ENCODE results near the gene CNR2. TPM values are rescaled to one million over a fixed set of nuclear protein-coding genes. Genes with fewer than 3 reads are reported as not detected.
"Not testable (repeated sequence)": the region's sequence is repeated elsewhere in the genome, so short reads cannot be mapped to it uniquely, and the experiment has no call there.

Gene CNR2
- total RNA-seq (not detected), polyA plus RNA-seq (1 to 10 TPM in 1 of 3 donors, under 1 TPM in 1, not detected in 1; 0.23 to 4.2 TPM)

DNA sequence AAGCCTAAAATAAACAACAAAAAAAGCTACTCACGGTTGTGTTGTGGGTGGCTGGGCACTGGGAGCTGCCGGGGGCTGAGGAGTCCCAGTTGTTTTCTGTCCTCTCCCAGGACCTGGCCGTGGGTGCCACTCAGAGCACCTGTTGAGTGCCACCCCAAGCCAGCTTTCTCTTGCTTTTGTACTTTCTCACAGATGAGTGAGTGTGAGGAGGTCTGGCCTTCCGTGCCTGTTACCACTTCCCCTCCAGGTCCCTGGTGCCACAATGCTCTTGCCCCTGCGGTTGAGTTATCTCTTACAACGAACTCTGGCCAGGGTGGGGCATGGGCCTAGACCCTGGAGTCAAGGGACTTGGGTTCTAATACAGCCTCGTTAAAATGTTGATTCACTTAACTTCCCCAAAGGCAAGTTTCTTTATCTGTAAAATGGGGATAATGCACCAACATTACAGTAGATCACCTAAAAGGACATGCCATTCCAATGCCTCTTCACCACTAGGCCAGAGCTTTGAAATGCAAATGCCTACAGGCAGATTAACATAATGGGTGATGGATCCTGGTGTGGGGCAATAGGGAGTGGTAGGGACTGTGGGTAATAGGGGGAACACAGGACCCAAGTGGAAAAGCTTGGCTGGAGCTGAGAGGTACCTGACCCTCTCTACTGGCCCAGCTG is at the start of gene CNR2:
TSS of gene CNR2 (minus strand) at position 151 of the 669 bp plus-strand sequence. CDS start 37,745 bp downstream, outside the sequence.
- no peak within 1 kb of the TSS for H3K27ac ChIP-seq
- 19 to 29% methylated on average over 7 of the region's 7 CpGs for WGBS, 2 donors
- TF ChIP-seq POLR2A (IDR thresholded peaks at IDR 0.05) (no peak), EP300 (IDR thresholded peaks at IDR 0.05) (no peak), POLR2AphosphoS5 (IDR thresholded peaks at IDR 0.05) (no peak)
- TF ChIP-seq, protein P1, sequence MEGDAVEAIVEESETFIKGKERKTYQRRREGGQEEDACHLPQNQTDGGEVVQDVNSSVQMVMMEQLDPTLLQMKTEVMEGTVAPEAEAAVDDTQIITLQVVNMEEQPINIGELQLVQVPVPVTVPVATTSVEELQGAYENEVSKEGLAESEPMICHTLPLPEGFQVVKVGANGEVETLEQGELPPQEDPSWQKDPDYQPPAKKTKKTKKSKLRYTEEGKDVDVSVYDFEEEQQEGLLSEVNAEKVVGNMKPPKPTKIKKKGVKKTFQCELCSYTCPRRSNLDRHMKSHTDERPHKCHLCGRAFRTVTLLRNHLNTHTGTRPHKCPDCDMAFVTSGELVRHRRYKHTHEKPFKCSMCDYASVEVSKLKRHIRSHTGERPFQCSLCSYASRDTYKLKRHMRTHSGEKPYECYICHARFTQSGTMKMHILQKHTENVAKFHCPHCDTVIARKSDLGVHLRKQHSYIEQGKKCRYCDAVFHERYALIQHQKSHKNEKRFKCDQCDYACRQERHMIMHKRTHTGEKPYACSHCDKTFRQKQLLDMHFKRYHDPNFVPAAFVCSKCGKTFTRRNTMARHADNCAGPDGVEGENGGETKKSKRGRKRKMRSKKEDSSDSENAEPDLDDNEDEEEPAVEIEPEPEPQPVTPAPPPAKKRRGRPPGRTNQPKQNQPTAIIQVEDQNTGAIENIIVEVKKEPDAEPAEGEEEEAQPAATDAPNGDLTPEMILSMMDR (IDR thresholded peaks at IDR 0.05) = no peak
- DNase-seq = no peak
- intact Hi-C loops (cut with DNase I) = no loop called here
- H3K4me3 ChIP-seq = no peak within 1 kb of the TSS
- H3K27me3 ChIP-seq = peaks cover 0 to 13% (median 0%) of the 10 kb centered on the region in 3 donors
- H3K4me1 ChIP-seq = peaks cover 0 to 6% (median 0%) of the 10 kb centered on the region in 4 donors
- H3K9me3 ChIP-seq = no peaks in the 10 kb centered on the region
- no peaks in the 10 kb centered on the region for H3K36me3 ChIP-seq

DNA sequence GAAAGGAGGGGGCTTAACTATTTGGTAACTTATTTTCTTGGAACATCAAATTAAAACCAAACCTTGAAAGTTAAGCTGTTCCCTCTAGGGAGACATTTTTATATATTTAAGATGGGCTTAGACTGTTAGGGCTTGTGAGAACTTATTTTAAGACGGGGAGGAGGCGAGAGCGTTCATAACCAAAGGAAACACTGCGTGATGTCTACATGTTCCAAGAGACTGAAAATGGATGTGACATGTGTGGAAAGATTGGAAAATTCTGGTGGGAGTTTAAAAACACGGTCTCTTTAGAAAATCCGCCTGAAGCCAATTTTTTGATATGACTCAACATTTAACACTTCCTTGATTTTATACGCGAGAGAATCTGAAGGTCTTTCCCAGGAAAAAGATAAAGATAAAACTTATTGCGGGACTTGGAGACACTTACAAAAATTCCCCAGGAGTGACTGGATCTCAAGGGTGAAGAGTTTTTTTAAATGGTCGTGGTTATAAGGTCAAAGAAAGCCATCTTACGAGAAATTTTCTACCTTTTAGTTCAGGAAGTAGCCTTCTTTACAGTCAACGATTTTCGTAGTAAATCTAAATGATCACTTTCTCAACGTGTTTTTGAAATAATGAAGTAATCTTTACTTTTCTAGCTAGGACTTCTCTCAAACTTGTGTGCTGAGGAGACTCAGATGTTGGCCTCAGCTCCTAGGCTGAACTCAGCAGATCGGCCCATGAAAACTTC is 47.3 kb upstream of the CNR2 start:
- Histone ChIP-seq H3K27me3 (no peaks in the 10 kb centered on the region), H3K36me3 (peaks cover 0 to 22% (median 0%) of the 10 kb centered on the region in 4 donors), H3K9me3 (no peaks in the 10 kb centered on the region), H3K27ac (peak overlapping the region; percentile 98 to 100 (median 98)), H3K4me1 (peaks cover 0 to 53% (median 39%) of the 10 kb centered on the region in 4 donors), H3K4me3 (peak overlapping the region; percentile 72 to 89 (median 84))
- intact Hi-C loops (cut with DNase I) = no loop called here
- TF ChIP-seq POLR2A (IDR thresholded peaks at IDR 0.05) (no peak), POLR2AphosphoS5 (IDR thresholded peaks at IDR 0.05) (no peak), EP300 (IDR thresholded peaks at IDR 0.05) (no peak)
- TF ChIP-seq, protein P1 (IDR thresholded peaks at IDR 0.05) = no peak
- no peak for DNase-seq
- WGBS, 2 donors = 0% methylated on average over 15 of the region's 15 CpGs

DNA sequence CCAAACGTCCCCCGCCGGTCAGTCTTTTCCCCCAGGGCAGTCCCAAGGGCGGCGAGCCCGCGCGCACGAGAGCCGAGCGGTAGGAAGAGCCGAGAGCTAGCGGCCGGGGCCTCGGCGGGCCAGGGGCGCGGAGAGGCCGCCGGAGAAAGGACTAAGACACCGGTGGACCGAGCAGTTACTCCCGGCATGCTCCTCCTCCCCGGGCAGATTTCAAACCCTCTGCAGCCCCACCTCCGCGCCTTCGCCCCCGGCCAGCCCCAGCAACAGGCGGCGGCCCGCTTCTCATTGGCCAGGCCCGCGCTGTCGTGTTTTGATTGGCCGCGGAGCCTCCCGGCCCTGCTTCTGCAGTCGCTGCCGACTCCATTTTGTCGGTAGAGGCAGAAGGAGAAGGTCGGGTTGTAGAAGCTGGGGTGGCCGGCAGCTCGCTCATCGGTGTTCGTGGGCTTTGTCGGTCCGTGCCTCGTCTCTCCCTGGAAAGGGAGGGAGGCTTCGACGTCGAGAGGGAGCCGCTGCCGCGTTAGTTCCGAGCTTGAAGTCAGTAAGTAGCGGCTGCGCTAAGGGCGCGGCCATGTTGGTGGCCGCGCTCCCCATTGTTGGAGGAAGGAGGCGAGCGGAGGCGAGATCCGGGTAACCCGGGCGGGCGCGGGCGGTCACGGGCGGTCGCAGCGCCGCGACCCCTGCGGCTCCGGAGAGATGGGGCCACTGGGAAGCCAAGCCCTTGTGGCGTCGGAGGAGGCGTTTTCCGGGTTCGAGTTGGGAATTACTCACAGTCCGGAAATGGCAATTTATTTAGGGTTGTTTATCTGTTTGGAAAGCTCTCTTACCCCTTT is 46.5 kb upstream of the CNR2 start, which contains the start of gene PNRC2:
TSS of gene PNRC2 (plus strand) at position 368 of the 830 bp plus-strand sequence. CDS start 1,630 bp downstream, outside the sequence.
- Histone ChIP-seq H3K27ac (peak within 1 kb of the TSS; percentile 98 to 100 (median 98)), H3K27me3 (no peaks in the 10 kb centered on the region), H3K36me3 (peaks cover 0 to 20% (median 0%) of the 10 kb centered on the region in 4 donors), H3K9me3 (no peaks in the 10 kb centered on the region), H3K4me1 (peaks cover 0 to 45% (median 34%) of the 10 kb centered on the region in 4 donors), H3K4me3 (peak within 1 kb of the TSS; percentile 72 to 89 (median 84))
- TF ChIP-seq EP300 (IDR thresholded peaks at IDR 0.05) = no peak
- TF ChIP-seq, protein P1 (IDR thresholded peaks at IDR 0.05) = no peak
- TF ChIP-seq POLR2A (IDR thresholded peaks at IDR 0.05) = peak; percentile 93
- peak; percentile 97 to 98 (median 98) for TF ChIP-seq POLR2AphosphoS5 (IDR thresholded peaks at IDR 0.05)
- intact Hi-C loops (cut with DNase I) = loop anchor here (1.0 to 5.0 kb wide), 4 partner anchors 39 to 157 kb away; partner anchors contain the start of genes GALE and MYOM3
- WGBS, 2 donors = 0 to 1% methylated on average over 84 of the region's 84 CpGs
- DNase-seq = peak; percentile 99

DNA sequence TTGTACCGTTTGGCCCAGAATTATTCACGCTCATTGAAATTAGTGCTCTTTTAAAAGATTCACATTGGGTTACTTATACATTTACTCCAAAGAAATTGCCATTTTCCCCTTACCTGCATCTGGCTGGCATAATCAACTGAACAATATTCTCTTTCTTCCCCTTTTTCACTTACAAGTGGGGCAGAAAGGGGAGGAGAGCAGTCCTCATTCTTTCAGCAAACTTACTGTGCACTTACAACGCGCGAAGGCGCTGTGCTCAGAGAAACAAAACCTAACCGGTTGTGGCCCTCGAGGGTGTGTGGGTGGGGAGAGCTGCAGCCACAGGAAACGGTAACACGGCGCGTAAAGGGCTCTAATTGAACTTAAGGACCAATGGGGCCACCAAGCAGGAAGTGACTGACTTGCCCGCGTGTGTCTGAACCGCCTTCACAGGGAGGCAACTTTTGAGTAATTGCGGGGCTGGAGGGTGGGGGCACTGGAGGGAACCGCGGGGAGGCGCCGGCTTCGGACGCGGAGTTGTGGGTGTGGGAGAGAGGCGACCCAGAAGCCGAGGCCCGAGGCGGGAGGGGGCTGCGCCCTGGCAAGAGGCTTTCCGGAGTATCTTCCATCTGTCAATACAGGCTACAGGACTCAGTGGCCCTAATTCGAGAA is 45.8 kb upstream of the CNR2 start:
- WGBS, 2 donors = 0 to 1% methylated on average over 30 of the region's 30 CpGs
- Histone ChIP-seq H3K9me3 (no peaks in the 10 kb centered on the region), H3K36me3 (peaks cover 0 to 19% (median 0%) of the 10 kb centered on the region in 4 donors), H3K4me1 (peaks cover 0 to 38% (median 26%) of the 10 kb centered on the region in 4 donors), H3K4me3 (peak overlapping the region; percentile 47 to 89 (median 78)), H3K27ac (peak overlapping the region; percentile 98 to 100 (median 98)), H3K27me3 (no peaks in the 10 kb centered on the region)
- TF ChIP-seq POLR2A (IDR thresholded peaks at IDR 0.05) = peak in 1 of 2 donors; percentile 9
- TF ChIP-seq, protein P1 (IDR thresholded peaks at IDR 0.05) = peak in 3 of 4 experiments; percentile 13 to 25 (median 14)
- no peak for TF ChIP-seq EP300 (IDR thresholded peaks at IDR 0.05)
- peak; percentile 33 to 80 (median 50) for TF ChIP-seq POLR2AphosphoS5 (IDR thresholded peaks at IDR 0.05)
- DNase-seq = peak; percentile 93
- intact Hi-C loops (cut with DNase I) = loop anchor here (1.0 to 5.0 kb wide), 4 partner anchors 38 to 157 kb away; partner anchors contain the start of genes GALE and MYOM3

DNA sequence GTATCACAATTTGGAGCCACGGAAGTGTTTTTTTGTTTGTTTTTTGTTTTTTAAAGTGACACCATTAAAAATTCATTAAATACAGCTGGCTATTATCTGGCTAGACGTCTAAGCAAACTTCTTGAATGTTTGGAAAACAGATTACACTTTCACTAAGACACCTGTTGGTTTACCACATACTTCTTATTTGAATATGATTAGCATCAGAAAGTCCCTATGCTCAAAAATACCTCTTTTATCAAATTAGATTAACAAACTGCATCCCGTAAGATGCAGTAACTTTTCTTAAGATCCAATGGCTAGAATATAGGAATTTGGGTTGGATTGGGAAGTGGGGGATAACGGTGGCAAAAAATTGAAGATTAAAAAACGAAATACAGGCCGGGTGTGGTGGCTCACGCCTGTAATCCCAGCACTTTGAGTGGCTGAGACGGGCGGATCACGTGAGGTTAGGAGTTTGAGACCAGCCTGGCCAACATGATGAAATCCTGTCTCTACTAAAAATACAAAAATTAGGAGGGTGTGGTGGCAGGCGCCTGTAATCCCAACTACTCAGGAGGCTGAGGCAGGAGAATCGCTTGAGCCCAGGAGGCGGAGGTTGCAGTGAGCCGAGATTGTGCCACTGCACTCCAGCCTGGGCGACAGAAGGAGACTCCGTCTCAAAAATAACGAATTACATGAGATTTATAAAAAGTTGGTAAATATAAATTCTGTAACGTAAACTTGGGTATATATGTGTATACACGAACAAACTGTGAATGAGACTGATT is 45.1 kb upstream of the CNR2 start:
- H3K27me3 ChIP-seq, H3K9me3 ChIP-seq, DNase-seq: not testable (repeated sequence)
- peak overlapping the region in 3 of 4 donors; percentile 72 to 89 (median 84) for H3K4me3 ChIP-seq
- intact Hi-C loops (cut with DNase I) = loop anchor here (2.0 to 5.0 kb wide), 3 partner anchors 37 to 156 kb away; partner anchors contain the start of gene GALE
- H3K27ac ChIP-seq = peak overlapping the region; percentile 98 to 100 (median 98)
- peaks cover 0 to 31% (median 19%) of the 10 kb centered on the region in 4 donors for H3K4me1 ChIP-seq
- H3K36me3 ChIP-seq = peaks cover 0 to 12% (median 0%) of the 10 kb centered on the region in 4 donors
- WGBS, 2 donors = 21 to 44% methylated on average over 19 of the region's 19 CpGs
